ENCODE measurements around the gene KCNQ1OT1.

DNA sequence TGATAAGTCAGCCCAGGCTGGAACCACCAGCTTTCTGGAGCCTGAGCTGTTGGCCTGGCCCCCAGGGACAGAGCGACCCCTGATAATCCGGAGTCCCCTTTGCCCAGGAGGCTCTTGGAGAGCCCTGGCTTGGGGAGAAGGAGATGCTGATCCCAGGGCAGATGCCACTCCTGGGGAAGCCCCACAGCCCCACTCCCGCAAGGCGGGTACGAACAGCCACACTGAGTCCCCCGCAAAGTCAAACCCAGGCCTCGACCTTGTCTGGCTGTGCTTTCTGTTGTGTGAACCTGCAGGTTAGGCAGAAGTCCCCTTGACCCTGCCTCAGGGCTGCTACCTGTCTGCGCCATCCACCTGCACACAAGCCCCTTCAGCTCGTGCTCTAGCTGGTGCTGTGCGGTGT lies 108.0 kb downstream of the KCNQ1OT1 start:
- TF ChIP-seq ZNF133 (tag by site-specific recombination; IDR thresholded peaks at IDR 0.05) (no peak), CTCF (tag by site-specific recombination; IDR thresholded peaks at IDR 0.05) (no peak)

All from HEK293 (cell line).